DOHH2 (cell line): Measurements from ENCODE around the gene KRTAP12-3.
"Not testable (repeated sequence)": the region's sequence is repeated elsewhere in the genome, so short reads cannot be mapped to it uniquely, and the experiment has no call there.

ENCODE experiments used
- H3F3A ChIP-seq: fragments of 200-600 bp; sonication (generic), shearing (Covaris generic); 2 replicates; pipeline ENCODE4 v1.6.0; 2016; ENCODE audit warnings: antibody characterized with exemption, mild to moderate bottlenecking; ENCODE audit not compliant: control insufficient read depth, insufficient read depth
- H3K27ac ChIP-seq: fragments of 200-600 bp; sonication (generic); 2 replicates; pipeline ENCODE4 v1.5.1; 2014; ENCODE audit warnings: low read depth, mild to moderate bottlenecking, low read length, moderate library complexity
- H3K27me3 ChIP-seq: fragments of 200-600 bp; sonication (generic); 2 replicates; pipeline ENCODE4 v1.6.1; 2014; ENCODE audit warnings: mild to moderate bottlenecking, low read length, mixed read lengths; ENCODE audit not compliant: control insufficient read depth
- H3K36me3 ChIP-seq: fragments of 200-600 bp; sonication (generic); 2 replicates; pipeline ENCODE4 v1.6.1; 2014; ENCODE audit warnings: mild to moderate bottlenecking, low read length, moderate library complexity, mixed read lengths; ENCODE audit not compliant: control insufficient read depth
- H3K4me1 ChIP-seq: fragments of 200-600 bp; sonication (generic); 2 replicates; pipeline ENCODE4 v1.6.1; 2014; ENCODE audit warnings: mild to moderate bottlenecking, low read length, mixed read lengths; ENCODE audit not compliant: control insufficient read depth
- H3K4me2 ChIP-seq: fragments of 200-600 bp; sonication (generic); 2 replicates; pipeline ENCODE4 v1.6.0; 2014; ENCODE audit warnings: mild to moderate bottlenecking, low read length, moderate library complexity
- H3K4me3 ChIP-seq: fragments of 200-600 bp; sonication (generic); 2 replicates; pipeline ENCODE4 v1.5.1; 2014; ENCODE audit warnings: mild to moderate bottlenecking, low read length, mixed read lengths
- H3K79me2 ChIP-seq: fragments of 200-600 bp; sonication (generic); 2 replicates; pipeline ENCODE4 v1.6.1; 2014; ENCODE audit warnings: mild to moderate bottlenecking, low read length, mixed read lengths; ENCODE audit not compliant: control insufficient read depth
- H3K9me2 ChIP-seq: fragments of 200-600 bp; sonication (generic); replicated peaks from 2 replicates; pipeline ENCODE4 v1.6.1; 2014; ENCODE audit warnings: mild to moderate bottlenecking, low read length, mixed read lengths; ENCODE audit not compliant: control insufficient read depth
- H3K9me3 ChIP-seq: fragments of 200-600 bp; sonication (generic); 2 replicates; pipeline ENCODE4 v1.6.1; 2014; ENCODE audit warnings: antibody characterized with exemption, low read length, mixed read lengths; ENCODE audit not compliant: control insufficient read depth, insufficient read depth
- H4K20me1 ChIP-seq: fragments of 200-600 bp; sonication (generic); 2 replicates; pipeline ENCODE4 v1.6.0; 2014; ENCODE audit warnings: low read depth, mild to moderate bottlenecking, antibody characterized with exemption, low read length, moderate library complexity; ENCODE audit not compliant: control insufficient read depth, insufficient read depth
- CTCF ChIP-seq: fragments of 200-600 bp; sonication (generic); IDR thresholded peaks from one replicate; pipeline ENCODE4 v1.5.1; 2014; ENCODE audit warnings: antibody characterized with exemption, mild to moderate bottlenecking, low read depth, low read length; ENCODE audit not compliant: poor library complexity, severe bottlenecking
- EZH2phosphoT487 ChIP-seq: fragments of 200-600 bp; sonication (generic); IDR thresholded peaks from 2 replicates; pipeline ENCODE4 v1.6.1; 2017; ENCODE audit warnings: borderline replicate concordance, mild to moderate bottlenecking, antibody characterized with exemption, low read length, moderate library complexity, mixed read lengths

KRTAP12-3 gene

GRCh38 chr21:44684483-44684882 is 26.8 kb downstream of the KRTAP12-3 start:
- H3K9me2 ChIP-seq = no peaks in the 10 kb centered on the region
- H3K27ac ChIP-seq = no peak overlapping the region
- peaks cover 3% of the 10 kb centered on the region for H3K27me3 ChIP-seq
- no peak overlapping the region for H3K4me3 ChIP-seq
- no peaks in the 10 kb centered on the region for H3K36me3 ChIP-seq
- H4K20me1 ChIP-seq = no peaks in the 10 kb centered on the region
- no peaks in the 10 kb centered on the region for H3K9me3 ChIP-seq
- H3F3A ChIP-seq = no peaks in the 10 kb centered on the region
- no peaks in the 10 kb centered on the region for H3K4me1 ChIP-seq
- no peak for TF ChIP-seq CTCF
- TF ChIP-seq EZH2phosphoT487 = no peak
- H3K4me2 ChIP-seq = no peak overlapping the region
- H3K79me2 ChIP-seq = no peaks in the 10 kb centered on the region

- H3K27ac ChIP-seq = not testable (repeated sequence)
These were observed 27.3 kb downstream of the KRTAP12-3 start for GRCh38 chr21:44685050-44685449.

GRCh38 chr21:44686000-44686781 is 28.5 kb downstream of the KRTAP12-3 start:
- Histone ChIP-seq H3K79me2 (no peaks in the 10 kb centered on the region), H3K27ac (no peak overlapping the region), H3K4me1 (no peaks in the 10 kb centered on the region), H4K20me1 (no peaks in the 10 kb centered on the region), H3K4me3 (no peak overlapping the region), H3K4me2 (no peak overlapping the region), H3K9me2 (no peaks in the 10 kb centered on the region), H3F3A (no peaks in the 10 kb centered on the region), H3K36me3 (no peaks in the 10 kb centered on the region), H3K27me3 (peaks cover 3% of the 10 kb centered on the region), H3K9me3 (no peaks in the 10 kb centered on the region)
- no peak for TF ChIP-seq CTCF
- TF ChIP-seq EZH2phosphoT487 = no peak

More at GRCh38 chr21:44685050-44685449, 27.3 kb downstream of the KRTAP12-3 start:
- H3K4me3 ChIP-seq, H4K20me1 ChIP-seq, H3K27me3 ChIP-seq, H3K36me3 ChIP-seq, H3K4me2 ChIP-seq, H3K9me3 ChIP-seq, H3K79me2 ChIP-seq, H3F3A ChIP-seq, H3K4me1 ChIP-seq, H3K9me2 ChIP-seq: not testable (repeated sequence)

GRCh38 chr21:44686843-44687561 is 29.3 kb downstream of the KRTAP12-3 start:
- no peaks in the 10 kb centered on the region for H4K20me1 ChIP-seq
- H3K27ac ChIP-seq = no peak overlapping the region
- peaks cover 3% of the 10 kb centered on the region for H3K27me3 ChIP-seq
- no peaks in the 10 kb centered on the region for H3F3A ChIP-seq
- no peak for TF ChIP-seq CTCF
- TF ChIP-seq EZH2phosphoT487 = no peak
- H3K9me2 ChIP-seq = no peaks in the 10 kb centered on the region
- H3K36me3 ChIP-seq = no peaks in the 10 kb centered on the region
- H3K4me1 ChIP-seq = no peaks in the 10 kb centered on the region
- H3K4me3 ChIP-seq = no peak overlapping the region
- H3K79me2 ChIP-seq = no peaks in the 10 kb centered on the region
- H3K4me2 ChIP-seq = no peak overlapping the region
- H3K9me3 ChIP-seq = no peaks in the 10 kb centered on the region
